ENCODE results near the gene ASNS.
"Not testable (repeated sequence)": the region's sequence is repeated elsewhere in the genome, so short reads cannot be mapped to it uniquely, and the experiment has no call there.

ASNS gene

GRCh38 chr7:97872025-97872669 lies at the start of gene ASNS:
TSS of gene ASNS (minus strand) at chr7:97872408. CDS start at chr7:97869156, 3,252 bp downstream.
- DNase-seq (ENCODE audit: low spot score), result peak; percentile 96

GRCh38 chr7:97921254-97921653 lies 49.0 kb upstream of the ASNS start:
- not testable (repeated sequence) for DNase-seq (ENCODE audit: low spot score)

GRCh38 chr7:97915267-97915666 lies 43.1 kb upstream of the ASNS start:
- DNase-seq (ENCODE audit: low spot score), result not testable (repeated sequence)

GRCh38 chr7:97912294-97912693 lies 40.1 kb upstream of the ASNS start:
- DNase-seq (ENCODE audit: low spot score), result not testable (repeated sequence)

- not testable (repeated sequence) for DNase-seq (ENCODE audit: low spot score)
Measured at GRCh38 chr7:97896893-97897292, 24.7 kb upstream of the ASNS start.

- not testable (repeated sequence) for DNase-seq (ENCODE audit: low spot score)
Measured at GRCh38 chr7:97891721-97892120, 19.5 kb upstream of the ASNS start.

GRCh38 chr7:97879527-97879926 lies 7.3 kb upstream of the ASNS start:
- DNase-seq (ENCODE audit: low spot score), result not testable (repeated sequence)

GRCh38 chr7:97874894-97875293 lies 2.7 kb upstream of the ASNS start:
- not testable (repeated sequence) for DNase-seq (ENCODE audit: low spot score)

- DNase-seq (ENCODE audit: low spot score), result no peak
Measured at GRCh38 chr7:97873606-97874005, 1.4 kb upstream of the ASNS start.

GRCh38 chr7:97871659-97872024 lies 566 bp downstream of the ASNS start:
- peak; percentile 11 for DNase-seq (ENCODE audit: low spot score)

- no peak for DNase-seq (ENCODE audit: low spot score)
Measured at GRCh38 chr7:97868788-97869187, 3.4 kb downstream of the ASNS start.

- no peak for DNase-seq (ENCODE audit: low spot score)
Measured at GRCh38 chr7:97868314-97868713, 3.9 kb downstream of the ASNS start.

GRCh38 chr7:97865104-97865503 lies 7.1 kb downstream of the ASNS start:
- no peak for DNase-seq (ENCODE audit: low spot score)

GRCh38 chr7:97859606-97860204 lies 12.5 kb downstream of the ASNS start:
- DNase-seq (ENCODE audit: low spot score), result no peak

- no peak for DNase-seq (ENCODE audit: low spot score)
Measured at GRCh38 chr7:97858221-97858620, 14.0 kb downstream of the ASNS start.

GRCh38 chr7:97857544-97857943 lies 14.7 kb downstream of the ASNS start:
- DNase-seq (ENCODE audit: low spot score), result no peak

GRCh38 chr7:97851683-97852082 lies 20.5 kb downstream of the ASNS start:
- DNase-seq (ENCODE audit: low spot score), result peak; percentile 74

- not testable (repeated sequence) for DNase-seq (ENCODE audit: low spot score)
Measured at GRCh38 chr7:97850262-97851031, 21.8 kb downstream of the ASNS start.

GRCh38 chr7:97847791-97848190 lies 24.4 kb downstream of the ASNS start:
- DNase-seq (ENCODE audit: low spot score), result no peak

GRCh38 chr7:97846945-97847344 lies 25.3 kb downstream of the ASNS start:
- no peak for DNase-seq (ENCODE audit: low spot score)

GRCh38 chr7:97845622-97846203 lies 26.5 kb downstream of the ASNS start:
- DNase-seq (ENCODE audit: low spot score), result peak; percentile 20

GRCh38 chr7:97844036-97844435 lies 28.2 kb downstream of the ASNS start:
- DNase-seq (ENCODE audit: low spot score), result no peak
